Neutrophil (primary cell): ENCODE data around the gene NLRC4.
A peak's percentile ranks its signal among the peaks of the same experiment; 100 is the strongest.

Experiments
- H3K27ac ChIP-seq: fragments of 200-600 bp; sonication (generic); 2 replicates; pipeline ENCODE4 v1.5.1; 2016; ENCODE audit warnings: mild to moderate bottlenecking, moderate library complexity
- H3K27me3 ChIP-seq: fragments of 200-600 bp; sonication (generic); 2 replicates; pipeline ENCODE4 v1.6.0; 2016; ENCODE audit warnings: mild to moderate bottlenecking
- H3K36me3 ChIP-seq: fragments of 200-600 bp; sonication (generic); 2 replicates; pipeline ENCODE4 v1.5.1; 2017
- H3K4me1 ChIP-seq, 2 experiments: fragments of 200-600 bp in 1 of 2; sonication (generic) in 1 of 2; 1 replicate in 1 of 2; 2 replicates in 1 of 2; pipeline versions ENCODE4 v1.5.1 to v1.6.1; 2013 to 2016; ENCODE audit warnings: low read depth in 1 of 2, low read length in 1 of 2, mild to moderate bottlenecking in 1 of 2, moderate library complexity in 1 of 2; ENCODE audit not compliant: control insufficient read depth in 1 of 2, insufficient read depth in 1 of 2
- H3K4me3 ChIP-seq, 2 experiments: fragments of 200-600 bp in 1 of 2; sonication (generic) in 1 of 2; 1 replicate in 1 of 2; 2 replicates in 1 of 2; pipeline ENCODE4 v1.5.1; 2013 to 2016; ENCODE audit warnings: low read depth in 1 of 2, low read length in 1 of 2, mild to moderate bottlenecking in 1 of 2, moderate library complexity in 1 of 2
- H3K9me3 ChIP-seq: fragments of 200-600 bp; sonication (generic); 2 replicates; pipeline ENCODE4 v1.5.1; 2016
- TF ChIP-seq, protein P1 (sequence below): fragments of 200-600 bp; sonication (generic); IDR thresholded peaks from 2 replicates; pipeline ENCODE4 v1.5.1; 2016; ENCODE audit warnings: antibody characterized with exemption

NLRC4 gene

DNA sequence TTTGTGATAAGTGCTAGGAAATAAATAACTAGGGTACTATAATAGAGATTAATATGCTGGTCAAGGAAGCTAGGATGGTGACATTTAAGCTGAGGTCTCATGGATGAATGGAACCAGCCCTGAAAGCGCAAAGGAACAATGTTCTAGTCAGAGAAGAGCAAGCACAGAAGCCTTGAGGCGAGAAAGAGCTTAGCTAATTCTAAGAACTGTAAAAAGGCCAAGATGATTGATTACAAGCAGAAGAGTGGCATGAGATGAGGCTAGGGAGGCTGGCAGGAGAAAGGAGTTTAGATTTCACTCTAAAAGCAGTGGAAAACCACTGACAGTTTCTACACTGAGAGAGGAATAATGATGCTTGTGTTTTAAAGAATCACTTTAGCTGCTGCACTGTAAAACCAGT is 9.6 kb upstream of the NLRC4 start:
- TF ChIP-seq, protein P1, sequence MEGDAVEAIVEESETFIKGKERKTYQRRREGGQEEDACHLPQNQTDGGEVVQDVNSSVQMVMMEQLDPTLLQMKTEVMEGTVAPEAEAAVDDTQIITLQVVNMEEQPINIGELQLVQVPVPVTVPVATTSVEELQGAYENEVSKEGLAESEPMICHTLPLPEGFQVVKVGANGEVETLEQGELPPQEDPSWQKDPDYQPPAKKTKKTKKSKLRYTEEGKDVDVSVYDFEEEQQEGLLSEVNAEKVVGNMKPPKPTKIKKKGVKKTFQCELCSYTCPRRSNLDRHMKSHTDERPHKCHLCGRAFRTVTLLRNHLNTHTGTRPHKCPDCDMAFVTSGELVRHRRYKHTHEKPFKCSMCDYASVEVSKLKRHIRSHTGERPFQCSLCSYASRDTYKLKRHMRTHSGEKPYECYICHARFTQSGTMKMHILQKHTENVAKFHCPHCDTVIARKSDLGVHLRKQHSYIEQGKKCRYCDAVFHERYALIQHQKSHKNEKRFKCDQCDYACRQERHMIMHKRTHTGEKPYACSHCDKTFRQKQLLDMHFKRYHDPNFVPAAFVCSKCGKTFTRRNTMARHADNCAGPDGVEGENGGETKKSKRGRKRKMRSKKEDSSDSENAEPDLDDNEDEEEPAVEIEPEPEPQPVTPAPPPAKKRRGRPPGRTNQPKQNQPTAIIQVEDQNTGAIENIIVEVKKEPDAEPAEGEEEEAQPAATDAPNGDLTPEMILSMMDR: no peak
- Histone ChIP-seq H3K27ac (no peak overlapping the region), H3K36me3 (no peaks in the 10 kb centered on the region), H3K4me3 (no peak overlapping the region), H3K27me3 (no peaks in the 10 kb centered on the region), H3K4me1 (peaks cover 15 to 17% of the 10 kb centered on the region in 2 experiments), H3K9me3 (no peaks in the 10 kb centered on the region)

DNA sequence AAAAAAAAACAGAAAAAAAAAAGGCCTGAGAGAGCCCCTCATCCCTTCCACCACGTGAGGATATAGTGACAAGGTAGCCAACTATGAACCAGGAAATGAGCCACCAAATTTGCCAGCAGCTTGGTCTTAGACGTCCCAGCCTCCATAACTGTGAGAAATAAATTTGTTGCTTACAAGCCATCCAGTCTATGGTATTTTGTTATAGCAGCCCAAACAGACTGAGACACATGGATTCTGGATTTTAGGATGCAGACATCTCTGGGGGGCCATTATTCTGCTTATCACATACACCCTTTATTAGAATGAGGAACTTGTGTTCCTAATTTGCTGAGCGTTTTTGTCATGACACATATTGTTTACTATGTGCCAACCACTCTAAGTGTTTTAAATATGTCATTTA is 7.6 kb upstream of the NLRC4 start:
- H3K36me3 ChIP-seq: no peaks in the 10 kb centered on the region
- TF ChIP-seq, protein P1: no peak

DNA sequence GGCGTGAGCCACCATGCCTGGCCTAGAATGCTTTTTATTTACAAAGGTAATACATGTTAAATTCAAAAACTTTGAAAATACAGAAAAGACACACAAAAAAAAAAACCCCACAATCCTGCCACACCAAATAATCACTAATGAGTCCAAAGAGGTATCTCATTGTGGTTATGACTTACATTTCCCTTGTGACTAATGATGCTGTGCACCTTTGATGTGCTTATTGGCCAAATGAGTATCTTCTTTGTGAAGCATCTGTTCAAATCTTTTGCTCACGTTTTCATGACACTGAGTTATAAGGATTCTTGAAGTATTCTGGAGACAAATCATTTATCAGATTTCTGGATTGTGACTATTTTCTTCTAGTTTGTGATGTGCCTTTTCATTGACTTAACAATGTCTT is 6.4 kb upstream of the NLRC4 start:
- H3K27ac ChIP-seq: no peak overlapping the region
- H3K9me3 ChIP-seq: no peaks in the 10 kb centered on the region
- no peaks in the 10 kb centered on the region for H3K36me3 ChIP-seq
- no peak overlapping the region for H3K4me3 ChIP-seq
- TF ChIP-seq, protein P1: no peak
- no peaks in the 10 kb centered on the region for H3K27me3 ChIP-seq
- H3K4me1 ChIP-seq: peaks cover 15% of the 10 kb centered on the region in 2 experiments

More for the DNA sequence above, 7.6 kb upstream of the NLRC4 start:
- Histone ChIP-seq H3K4me3 (no peak overlapping the region), H3K9me3 (no peaks in the 10 kb centered on the region), H3K4me1 (peaks cover 7% of the 10 kb centered on the region in 2 experiments), H3K27me3 (no peaks in the 10 kb centered on the region), H3K27ac (no peak overlapping the region)

DNA sequence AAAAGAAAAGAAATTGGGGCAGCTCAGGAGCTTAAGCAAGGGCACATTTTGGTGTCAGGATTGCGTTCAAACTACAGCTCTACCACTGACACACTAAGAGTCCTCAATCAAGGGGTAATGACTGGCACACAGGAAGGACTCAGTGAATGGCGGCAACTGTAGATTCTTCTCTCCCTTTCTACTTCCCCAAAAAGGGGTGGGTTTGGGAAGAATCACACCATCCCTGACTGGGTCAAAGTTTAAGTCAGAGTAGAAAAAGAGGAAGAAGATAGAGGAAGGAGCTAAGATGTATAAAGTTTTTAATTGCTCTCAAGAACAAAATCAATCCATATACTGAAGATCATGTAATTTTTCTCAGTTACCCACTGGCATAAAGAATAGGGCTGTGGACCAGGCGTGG is 2.6 kb downstream of the NLRC4 start:
- Histone ChIP-seq H3K36me3 (peaks cover 17% of the 10 kb centered on the region), H3K4me1 (peaks cover 63 to 81% of the 10 kb centered on the region in 2 experiments), H3K9me3 (no peaks in the 10 kb centered on the region), H3K27me3 (no peaks in the 10 kb centered on the region), H3K27ac (peak overlapping the region; percentile 94), H3K4me3 (peak overlapping the region; percentile 64 to 69)
- TF ChIP-seq, protein P1: no peak

DNA sequence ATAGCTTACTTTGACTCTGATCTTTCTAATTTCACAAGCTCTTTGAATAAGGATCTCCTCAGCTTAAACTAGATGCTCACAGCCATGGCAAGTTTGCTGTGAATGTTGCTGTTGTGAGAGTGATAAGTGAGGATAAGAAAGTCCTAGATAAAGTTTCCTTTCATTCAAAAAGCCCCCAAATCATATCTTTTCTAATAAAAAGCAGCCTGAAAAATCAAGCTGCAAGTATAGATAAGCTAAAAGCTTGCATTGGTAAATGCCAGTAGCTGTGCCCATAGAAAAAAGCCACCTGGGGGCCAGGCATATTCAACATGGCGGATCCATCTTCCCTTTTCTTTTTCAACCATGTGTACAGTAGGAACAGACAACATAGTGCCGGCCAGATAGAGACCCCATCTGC is 4.3 kb downstream of the NLRC4 start:
- no peaks in the 10 kb centered on the region for H3K9me3 ChIP-seq
- peaks cover 31% of the 10 kb centered on the region for H3K36me3 ChIP-seq
- H3K27me3 ChIP-seq: no peaks in the 10 kb centered on the region
- TF ChIP-seq, protein P1: no peak
- no peak overlapping the region for H3K4me3 ChIP-seq
- H3K4me1 ChIP-seq: peaks cover 45 to 64% of the 10 kb centered on the region in 2 experiments
- H3K27ac ChIP-seq: peak overlapping the region; percentile 8

DNA sequence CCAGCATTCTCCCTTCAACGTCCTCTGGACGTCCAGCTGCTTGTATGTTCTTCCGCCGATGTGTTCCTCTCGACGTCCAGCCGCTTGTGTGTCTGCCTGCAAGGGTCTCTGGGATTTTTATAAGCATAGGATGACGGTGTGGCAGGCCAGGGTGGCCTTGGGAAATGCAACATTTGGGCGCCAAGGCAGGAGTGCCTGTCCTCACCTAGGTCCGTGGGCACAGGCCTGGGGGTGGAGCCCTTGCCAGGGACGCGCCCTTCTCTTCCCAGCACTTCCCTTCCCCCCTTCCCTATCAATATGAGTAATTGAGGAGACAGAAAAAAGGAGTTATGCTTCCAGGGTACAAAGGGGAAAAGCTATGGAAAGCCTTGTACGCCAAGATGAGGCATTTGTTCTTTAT is 6.4 kb downstream of the NLRC4 start:
- TF ChIP-seq, protein P1: no peak

More for the DNA sequence above, 6.4 kb downstream of the NLRC4 start:
- no peaks in the 10 kb centered on the region for H3K9me3 ChIP-seq
- peaks cover 49% of the 10 kb centered on the region for H3K36me3 ChIP-seq
- peaks cover 26 to 43% of the 10 kb centered on the region in 2 experiments for H3K4me1 ChIP-seq
- no peaks in the 10 kb centered on the region for H3K27me3 ChIP-seq
- no peak overlapping the region for H3K4me3 ChIP-seq
- H3K27ac ChIP-seq: peak overlapping the region; percentile 69
